KG1 (cell line): ENCODE results near the gene SLC10A6.
"Not testable (repeated sequence)": the region's sequence is repeated elsewhere in the genome, so short reads cannot be mapped to it uniquely, and the experiment has no call there.

Experiments used
- DNase-seq: peaks from one replicate; lab custom pipeline; 2025; lab: John Stamatoyannopoulos, UW

SLC10A6 gene

GRCh38 chr4:86848732-86849619, at the start of gene SLC10A6:
TSS of gene SLC10A6 (minus strand) at chr4:86849384. CDS start at chr4:86849115, 269 bp downstream.
- no peak for DNase-seq

DNA sequence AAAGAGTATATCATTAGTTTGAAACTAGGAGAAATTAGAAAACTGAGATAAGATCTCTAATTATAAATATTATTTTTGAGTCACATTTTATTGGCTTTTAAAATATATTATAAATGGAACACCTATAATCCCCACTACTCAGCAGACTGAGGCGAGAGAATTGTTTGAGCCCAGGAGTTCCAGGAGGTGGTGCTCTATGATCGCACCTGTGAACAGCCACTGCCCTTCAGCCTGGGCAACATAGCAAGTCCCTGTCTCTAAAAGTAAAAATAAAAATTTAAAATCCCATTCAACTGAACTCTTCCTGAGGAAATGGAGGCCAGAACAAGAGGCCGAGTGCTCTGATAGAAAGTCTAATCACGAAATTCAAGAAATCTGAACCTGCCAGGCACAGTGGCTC, 49.4 kb upstream of the SLC10A6 start:
- no peak for DNase-seq

DNA sequence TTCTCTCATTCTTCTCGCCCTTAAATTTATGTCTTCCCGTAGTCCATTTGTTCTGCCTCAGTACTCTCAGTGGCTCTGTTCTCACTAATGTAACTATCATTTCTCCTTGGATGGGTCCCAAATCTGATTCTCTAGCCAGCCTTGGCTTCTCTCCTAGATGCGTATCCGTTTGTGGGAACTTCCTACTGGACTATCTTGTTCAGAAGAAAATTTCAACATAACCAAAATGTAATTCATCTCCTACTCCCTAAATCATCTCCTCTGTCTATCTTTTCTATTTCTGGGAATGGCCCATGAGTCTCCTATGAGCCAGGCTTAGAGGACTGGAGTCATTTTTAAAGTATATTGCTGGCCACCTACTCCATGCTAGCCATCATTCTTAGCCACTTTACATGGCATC, 47.4 kb upstream of the SLC10A6 start:
- DNase-seq = no peak

- peak; percentile 50 for DNase-seq
These were observed 46.7 kb upstream of the SLC10A6 start for GRCh38 chr4:86895692-86896488.

DNA sequence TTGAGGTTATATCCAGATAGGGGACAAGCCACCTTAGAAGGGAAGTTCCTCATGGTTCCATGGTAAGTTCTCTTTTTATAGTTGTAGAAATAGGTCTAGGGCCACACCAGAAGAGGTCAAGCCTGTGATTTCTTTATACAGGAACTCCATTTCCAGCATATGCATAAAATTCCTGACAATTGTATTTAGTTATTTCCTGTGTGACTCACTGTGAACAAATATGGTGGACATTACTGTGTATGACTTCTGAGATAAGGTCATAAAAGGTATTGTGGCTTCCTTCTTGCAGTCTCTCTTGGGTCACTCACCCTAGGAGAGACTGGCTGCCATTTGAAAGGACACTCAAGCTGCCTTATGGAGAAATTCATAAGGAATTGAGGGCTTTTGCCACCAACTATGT, 45.3 kb upstream of the SLC10A6 start:
- no peak for DNase-seq

- no peak for DNase-seq
These were observed 44.0 kb upstream of the SLC10A6 start for GRCh38 chr4:86893136-86893535.

GRCh38 chr4:86892636-86892960, 43.4 kb upstream of the SLC10A6 start:
- no peak for DNase-seq

- DNase-seq = peak; percentile 77
These were observed 42.8 kb upstream of the SLC10A6 start, which contains the start of gene C4orf36 for GRCh38 chr4:86891762-86892635. TSS of gene C4orf36 (minus strand) at chr4:86892422. CDS start at chr4:86891520, 902 bp downstream.

DNA sequence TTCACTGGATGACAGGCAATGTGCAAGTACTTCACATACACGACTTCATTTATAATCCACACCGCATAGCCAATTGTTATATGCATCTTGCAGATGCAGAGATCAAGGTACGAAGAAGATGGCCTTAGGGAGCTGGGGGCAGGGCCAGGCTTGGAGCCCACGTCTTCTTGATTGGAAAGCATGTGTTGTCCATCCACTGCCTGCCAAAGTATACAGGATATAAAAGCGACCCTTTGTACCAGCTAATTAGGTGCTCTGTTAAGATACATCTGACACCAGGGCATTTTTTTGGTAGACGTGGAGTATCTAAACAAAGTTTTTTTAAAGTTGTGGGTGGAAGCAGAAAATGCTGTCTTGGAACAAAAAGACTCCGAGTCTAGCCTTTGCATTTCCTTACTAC, 41.6 kb upstream of the SLC10A6 start:
- no peak for DNase-seq

DNA sequence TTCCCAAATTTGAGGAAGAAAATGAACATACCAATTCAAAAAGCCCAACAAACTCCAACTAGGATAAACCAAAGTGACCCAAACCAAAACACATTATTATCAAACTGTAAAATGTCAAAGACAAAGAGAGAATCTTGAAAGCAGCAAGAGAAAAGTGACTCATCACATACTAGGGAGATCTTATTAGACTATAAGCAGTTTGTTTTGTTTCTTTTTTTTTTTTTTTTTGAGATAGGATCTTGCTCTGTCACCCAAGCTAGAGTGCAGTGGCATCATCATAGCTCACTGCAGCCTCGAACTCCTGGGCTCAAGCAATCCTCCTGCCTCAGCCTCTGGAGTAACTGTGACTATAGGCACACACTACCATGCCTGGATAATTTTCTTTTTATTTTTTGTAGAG, 30.5 kb upstream of the SLC10A6 start:
- no peak for DNase-seq

DNA sequence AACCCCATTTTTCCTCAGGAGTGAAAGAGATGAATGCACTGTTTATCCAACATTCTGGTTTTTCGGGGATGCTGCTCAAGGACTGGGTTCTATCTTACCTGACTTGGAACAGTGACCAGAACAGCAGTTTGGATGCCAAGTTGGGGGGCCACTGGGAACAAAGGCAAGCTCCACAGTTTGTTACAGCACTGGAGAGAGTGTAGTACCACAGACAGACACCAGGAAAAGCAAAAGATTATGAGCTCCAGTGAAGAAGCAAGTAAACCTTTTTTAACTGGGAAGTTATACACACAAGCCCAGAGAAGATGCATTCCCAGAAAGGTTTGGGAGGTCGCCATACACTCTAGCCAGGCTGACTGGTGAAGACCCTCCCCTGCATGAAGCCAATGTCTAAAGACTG, 29.5 kb upstream of the SLC10A6 start:
- DNase-seq = no peak

DNA sequence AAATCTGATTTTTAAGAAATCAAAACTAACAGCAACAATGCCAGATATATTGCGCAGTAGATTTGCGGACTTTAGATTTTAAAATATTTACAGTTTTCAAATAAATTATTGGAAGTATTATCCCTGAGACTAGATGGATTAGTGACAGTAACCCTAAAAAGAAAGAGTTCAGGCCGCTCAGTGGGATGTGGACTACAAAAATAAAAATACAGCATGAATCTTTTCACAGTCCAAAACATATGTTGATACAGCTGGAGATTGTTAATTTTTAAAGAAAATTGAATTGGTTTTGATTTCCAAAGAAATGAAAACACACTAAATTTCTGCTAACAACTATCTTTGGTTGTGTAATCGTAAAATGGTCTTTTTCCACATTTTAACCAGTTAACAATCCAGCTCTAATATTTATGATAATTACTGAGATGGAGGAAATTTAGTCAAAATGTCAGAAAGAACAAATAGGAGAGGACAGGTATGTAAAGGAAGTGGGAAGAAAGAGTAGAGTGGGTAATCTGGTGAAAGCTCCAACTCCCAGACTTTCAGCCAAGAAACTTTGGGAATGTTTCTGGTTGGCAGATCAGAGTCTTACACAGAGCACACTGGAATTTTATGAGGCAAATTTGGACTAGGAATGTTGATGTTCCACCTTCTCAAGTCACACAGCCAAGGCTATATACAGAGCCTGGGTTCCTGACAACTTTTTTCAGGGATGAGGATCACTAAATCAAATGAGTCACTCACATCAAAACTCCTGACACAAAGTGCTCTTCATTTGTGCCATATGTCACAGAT, 27.9 kb upstream of the SLC10A6 start:
- DNase-seq = no peak

- not testable (repeated sequence) for DNase-seq
These were observed 26.3 kb upstream of the SLC10A6 start for GRCh38 chr4:86875436-86875835.

DNA sequence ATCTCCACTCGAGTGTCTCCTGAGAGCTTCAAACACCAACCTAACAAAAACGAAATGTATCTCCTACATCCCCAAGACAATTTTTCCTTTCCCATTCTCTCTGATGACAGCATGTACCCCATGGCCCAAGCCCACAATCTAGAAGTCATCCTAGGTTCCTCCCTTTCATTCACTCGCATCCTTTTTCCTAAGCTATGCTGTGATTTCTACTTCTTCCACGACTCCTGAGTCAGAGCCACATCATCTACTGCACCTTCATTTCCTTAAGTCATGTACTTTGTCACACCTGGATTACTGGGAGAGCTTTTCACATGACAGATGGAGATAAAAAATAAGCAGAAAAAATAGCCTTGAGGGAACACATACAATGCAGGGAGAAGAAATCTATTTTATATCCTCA, 23.0 kb upstream of the SLC10A6 start:
- no peak for DNase-seq

DNA sequence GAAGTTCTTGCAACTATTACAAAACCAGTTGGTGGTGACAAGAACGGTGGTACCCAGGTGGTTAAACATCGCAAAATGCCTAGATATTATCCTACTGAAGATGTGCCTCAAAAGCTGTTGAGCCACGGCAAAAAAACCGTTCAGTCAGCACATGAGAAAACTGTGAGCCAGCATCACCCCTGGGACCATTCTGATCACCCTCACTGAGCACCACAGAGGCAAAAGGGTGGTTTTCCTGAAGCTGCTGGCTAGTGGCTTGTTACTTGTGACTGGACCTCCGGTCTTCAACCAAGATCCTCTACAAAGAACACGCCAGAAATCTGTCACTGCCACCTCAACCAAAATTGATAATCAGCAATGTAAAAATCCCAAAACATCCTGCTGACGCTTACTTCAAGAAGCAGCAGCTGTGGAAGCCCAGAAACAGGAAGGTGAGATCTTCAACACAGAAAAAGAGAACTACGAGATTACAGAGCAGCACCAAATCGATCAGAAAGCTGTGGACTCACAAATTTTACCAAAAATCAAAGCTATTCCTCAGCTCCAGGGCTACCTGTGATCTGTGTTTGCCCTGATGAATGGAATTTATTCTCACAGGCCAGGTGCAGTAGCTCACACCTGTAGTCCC, 21.4 kb upstream of the SLC10A6 start:
- no peak for DNase-seq

- DNase-seq = no peak
These were observed 8.3 kb upstream of the SLC10A6 start for GRCh38 chr4:86857341-86858052.

GRCh38 chr4:86856896-86857295, 7.7 kb upstream of the SLC10A6 start:
- no peak for DNase-seq

DNA sequence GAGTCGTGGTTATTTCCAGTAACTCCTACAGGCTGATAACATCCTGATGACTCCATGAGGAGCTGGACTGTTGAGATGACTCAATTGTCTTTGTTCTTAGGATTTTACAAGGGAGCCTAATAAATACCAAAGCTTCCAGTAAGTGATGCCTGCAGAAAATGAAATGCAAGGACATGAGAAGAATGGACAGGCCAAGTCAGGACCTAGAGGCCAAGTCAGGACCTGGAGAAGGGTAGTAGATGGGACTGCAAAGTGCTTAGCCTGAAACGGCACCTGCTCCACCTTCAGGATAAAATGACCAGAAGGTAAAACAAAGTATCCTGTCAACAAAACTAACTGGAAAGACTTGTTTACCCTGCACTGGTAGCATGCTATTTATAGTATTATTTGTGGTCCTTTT, 6.4 kb upstream of the SLC10A6 start:
- no peak for DNase-seq

GRCh38 chr4:86853209-86853608, 4.0 kb upstream of the SLC10A6 start:
- no peak for DNase-seq

GRCh38 chr4:86848136-86848535, 1.0 kb downstream of the SLC10A6 start:
- DNase-seq = no peak
